ENCODE results near the gene MAN2A1. TPM values are rescaled to one million over a fixed set of nuclear protein-coding genes. Genes with fewer than 3 reads are reported as not detected.

Gene MAN2A1
- polyA plus RNA-seq, 1 experiment = 55.8 TPM

- POLR2A ChIA-PET = no interaction called here
- H3K9me3 ChIP-seq (ENCODE audit: control insufficient read depth, insufficient read depth, low read length) = no peaks in the 10 kb centered on the region
- H3K4me3 ChIP-seq (ENCODE audit: low read depth, low read length) = no peak overlapping the region
- CTCF ChIA-PET = interaction anchor here (0.6 kb wide), 1 partner anchor 1494 kb away, joined by 3 read pairs; no protein-coding TSS in a partner anchor
- H3K27me3 ChIP-seq (ENCODE audit: control insufficient read depth, insufficient read depth, low read length) = no peaks in the 10 kb centered on the region
- TF ChIP-seq CTCF (IDR thresholded peaks at IDR 0.05; ENCODE audit: low read depth, low read length) = no peak
- no peak overlapping the region for H3K27ac ChIP-seq (ENCODE audit: low read depth, low read length)
- DNase-seq (ENCODE audit: low read depth, low spot score) = no peak
Observed at GRCh38 chr5:109753279-109753678, 63.6 kb downstream of the MAN2A1 start.

GRCh38 chr5:109754319-109754718, 64.6 kb downstream of the MAN2A1 start:
- Histone ChIP-seq H3K4me3 (ENCODE audit: low read depth, low read length) (no peak overlapping the region), H3K9me3 (ENCODE audit: control insufficient read depth, insufficient read depth, low read length) (no peaks in the 10 kb centered on the region), H3K27me3 (ENCODE audit: control insufficient read depth, insufficient read depth, low read length) (no peaks in the 10 kb centered on the region), H3K27ac (ENCODE audit: low read depth, low read length) (no peak overlapping the region)
- DNase-seq (ENCODE audit: low read depth, low spot score) = no peak
- POLR2A ChIA-PET = no interaction called here
- CTCF ChIA-PET = no interaction called here
- no peak for TF ChIP-seq CTCF (IDR thresholded peaks at IDR 0.05; ENCODE audit: low read depth, low read length)

- no peak for DNase-seq (ENCODE audit: low read depth, low spot score)
- Histone ChIP-seq H3K27me3 (ENCODE audit: control insufficient read depth, insufficient read depth, low read length) (no peaks in the 10 kb centered on the region), H3K9me3 (ENCODE audit: control insufficient read depth, insufficient read depth, low read length) (no peaks in the 10 kb centered on the region), H3K4me3 (ENCODE audit: low read depth, low read length) (no peak overlapping the region), H3K27ac (ENCODE audit: low read depth, low read length) (no peak overlapping the region)
- CTCF ChIA-PET = no interaction called here
- POLR2A ChIA-PET = interaction anchor here (0.6 kb wide), 1 partner anchor 41 kb away, joined by 3 read pairs; no protein-coding TSS in a partner anchor
- no peak for TF ChIP-seq CTCF (IDR thresholded peaks at IDR 0.05; ENCODE audit: low read depth, low read length)
Observed at GRCh38 chr5:109755761-109756160, 66.0 kb downstream of the MAN2A1 start.

GRCh38 chr5:109756543-109757185, 66.9 kb downstream of the MAN2A1 start:
- CTCF ChIA-PET = no interaction called here
- DNase-seq (ENCODE audit: low read depth, low spot score) = no peak
- POLR2A ChIA-PET = no interaction called here
- H3K9me3 ChIP-seq (ENCODE audit: control insufficient read depth, insufficient read depth, low read length) = no peaks in the 10 kb centered on the region
- H3K4me3 ChIP-seq (ENCODE audit: low read depth, low read length) = no peak overlapping the region
- no peak overlapping the region for H3K27ac ChIP-seq (ENCODE audit: low read depth, low read length)
- H3K27me3 ChIP-seq (ENCODE audit: control insufficient read depth, insufficient read depth, low read length) = no peaks in the 10 kb centered on the region
- no peak for TF ChIP-seq CTCF (IDR thresholded peaks at IDR 0.05; ENCODE audit: low read depth, low read length)

GRCh38 chr5:109757490-109757889, 67.8 kb downstream of the MAN2A1 start:
- ChIA-PET CTCF (no interaction called here), POLR2A (no interaction called here)
- Histone ChIP-seq H3K27ac (ENCODE audit: low read depth, low read length) (no peak overlapping the region), H3K9me3 (ENCODE audit: control insufficient read depth, insufficient read depth, low read length) (no peaks in the 10 kb centered on the region), H3K4me3 (ENCODE audit: low read depth, low read length) (no peak overlapping the region), H3K27me3 (ENCODE audit: control insufficient read depth, insufficient read depth, low read length) (no peaks in the 10 kb centered on the region)
- TF ChIP-seq CTCF (IDR thresholded peaks at IDR 0.05; ENCODE audit: low read depth, low read length) = no peak
- DNase-seq (ENCODE audit: low read depth, low spot score) = no peak

Measured in AG04450 (cell line).